GM19467 (cell line): ENCODE measurements around the gene MYCN.
"Not testable (repeated sequence)": the region's sequence is repeated elsewhere in the genome, so short reads cannot be mapped to it uniquely, and the experiment has no call there.

Experiments
- ATAC-seq: cut with Tn5 transposase; IDR thresholded peaks from one replicate; pipeline ENCODE4 v1.9.1; 2021; ENCODE audit warnings: mild to moderate bottlenecking, moderate library complexity; ENCODE audit not compliant: unreplicated experiment

MYCN gene

GRCh38 chr2:15939854-15940660 lies at the start of gene MYCN:
Gene MYCN (plus strand): TSS chr2:15940550. CDS start chr2:15942065, 1,515 bp downstream.
- ATAC-seq, result peak; percentile 57

GRCh38 chr2:15890936-15891905 lies 49.1 kb upstream of the MYCN start:
- no peak for ATAC-seq

DNA sequence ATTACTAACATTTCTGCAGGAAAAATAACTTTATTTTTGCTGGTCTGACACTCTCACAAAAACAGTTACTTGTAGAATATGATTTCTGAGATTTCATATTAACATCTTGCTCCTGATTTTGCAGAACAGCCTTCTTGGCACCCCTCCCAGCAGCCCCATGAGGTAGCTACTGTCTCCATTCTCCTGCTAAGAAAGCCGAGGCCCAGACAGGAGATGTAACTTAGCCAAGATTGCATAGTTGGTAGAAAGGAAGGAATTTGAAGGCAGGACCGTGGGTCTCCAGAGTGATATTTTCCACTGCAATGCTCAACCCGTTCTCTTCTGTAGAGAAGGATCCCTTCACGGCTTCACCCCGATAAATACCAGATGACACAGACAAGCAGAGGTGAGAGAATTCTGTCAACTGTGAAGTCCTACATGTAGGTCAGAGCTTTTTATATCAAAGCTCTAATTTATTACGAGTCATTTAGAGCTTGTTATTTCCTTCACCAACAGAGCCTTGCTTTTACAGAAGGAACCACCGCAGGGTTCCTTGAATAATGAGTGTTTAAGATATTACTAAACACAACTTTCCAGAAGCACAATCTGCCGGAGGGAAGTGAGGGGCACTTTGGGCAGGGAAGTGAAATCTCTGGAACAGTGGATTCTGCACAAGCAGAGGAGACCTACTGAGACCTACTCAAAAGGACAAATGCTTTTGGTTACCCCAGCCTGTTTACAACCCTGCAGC lies 48.0 kb upstream of the MYCN start:
- ATAC-seq, result no peak

- ATAC-seq, result no peak
Observed at GRCh38 chr2:15893085-15893484, 47.3 kb upstream of the MYCN start.

GRCh38 chr2:15893689-15894480 lies 46.5 kb upstream of the MYCN start:
- no peak for ATAC-seq

DNA sequence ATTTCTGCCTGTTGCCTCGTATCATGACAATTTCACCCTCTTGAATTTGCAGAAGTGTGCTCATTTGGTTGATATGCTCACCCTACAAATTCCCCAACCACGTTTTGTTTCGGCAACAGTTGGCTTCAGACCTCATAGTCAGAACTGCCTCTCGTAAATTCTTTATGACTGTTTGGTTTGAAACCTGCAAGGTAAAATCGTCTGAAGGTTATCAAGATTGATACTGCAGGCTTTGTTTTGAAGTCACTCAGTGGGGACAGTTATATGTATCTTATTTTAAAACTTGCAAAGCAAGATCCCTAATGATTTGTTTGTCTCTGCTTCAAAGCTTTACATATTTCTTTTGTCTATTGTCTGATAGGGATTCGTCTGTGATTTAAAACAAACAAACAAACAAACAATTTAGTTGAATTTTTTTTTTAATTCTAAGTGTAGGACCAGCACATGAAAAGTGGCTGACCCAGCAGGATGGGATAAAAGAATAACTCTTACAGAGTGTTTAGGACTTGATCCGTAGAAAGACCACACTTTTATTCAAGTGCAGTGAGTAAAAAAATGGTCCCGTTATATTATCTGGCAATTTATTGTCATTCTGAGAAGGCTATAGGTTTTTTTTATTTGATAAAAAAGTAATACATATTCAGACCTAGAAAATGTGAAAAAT lies 45.7 kb upstream of the MYCN start:
- ATAC-seq, result no peak

GRCh38 chr2:15895615-15896469 lies 44.5 kb upstream of the MYCN start:
- no peak for ATAC-seq

DNA sequence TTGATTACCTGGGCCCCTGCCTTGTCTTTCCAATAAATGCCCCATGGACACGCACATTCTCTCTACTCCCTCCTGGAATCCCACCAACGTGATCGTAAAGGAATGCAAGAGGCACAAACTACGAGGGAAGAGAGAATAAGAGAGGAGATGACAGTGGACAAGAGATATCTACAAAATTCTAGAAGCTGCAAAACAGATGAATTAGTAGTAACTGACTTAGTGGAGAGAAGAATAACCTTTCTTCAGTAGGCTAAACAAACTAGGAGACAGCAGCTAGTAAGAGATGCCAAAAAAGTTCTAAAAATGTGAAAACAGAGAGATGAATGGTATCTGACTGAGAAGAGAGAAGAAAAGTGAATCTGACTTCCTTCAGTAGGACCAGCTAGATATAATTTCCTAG lies 43.5 kb upstream of the MYCN start:
- no peak for ATAC-seq

- no peak for ATAC-seq
Observed at GRCh38 chr2:15897431-15898098, 42.8 kb upstream of the MYCN start.

DNA sequence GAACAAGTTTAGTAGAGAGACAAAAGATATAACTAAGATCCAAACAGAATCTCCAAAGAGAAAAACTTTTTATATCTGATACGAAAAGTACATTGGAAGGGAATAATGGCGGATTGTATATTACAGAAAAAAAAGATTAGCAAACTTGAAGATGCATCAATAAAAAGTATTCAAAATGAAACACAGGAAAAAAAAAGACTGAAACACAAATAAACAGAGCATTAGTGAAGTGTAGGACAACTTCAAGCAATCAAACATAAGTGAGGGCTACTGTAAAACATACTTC lies 41.1 kb upstream of the MYCN start:
- ATAC-seq, result no peak

DNA sequence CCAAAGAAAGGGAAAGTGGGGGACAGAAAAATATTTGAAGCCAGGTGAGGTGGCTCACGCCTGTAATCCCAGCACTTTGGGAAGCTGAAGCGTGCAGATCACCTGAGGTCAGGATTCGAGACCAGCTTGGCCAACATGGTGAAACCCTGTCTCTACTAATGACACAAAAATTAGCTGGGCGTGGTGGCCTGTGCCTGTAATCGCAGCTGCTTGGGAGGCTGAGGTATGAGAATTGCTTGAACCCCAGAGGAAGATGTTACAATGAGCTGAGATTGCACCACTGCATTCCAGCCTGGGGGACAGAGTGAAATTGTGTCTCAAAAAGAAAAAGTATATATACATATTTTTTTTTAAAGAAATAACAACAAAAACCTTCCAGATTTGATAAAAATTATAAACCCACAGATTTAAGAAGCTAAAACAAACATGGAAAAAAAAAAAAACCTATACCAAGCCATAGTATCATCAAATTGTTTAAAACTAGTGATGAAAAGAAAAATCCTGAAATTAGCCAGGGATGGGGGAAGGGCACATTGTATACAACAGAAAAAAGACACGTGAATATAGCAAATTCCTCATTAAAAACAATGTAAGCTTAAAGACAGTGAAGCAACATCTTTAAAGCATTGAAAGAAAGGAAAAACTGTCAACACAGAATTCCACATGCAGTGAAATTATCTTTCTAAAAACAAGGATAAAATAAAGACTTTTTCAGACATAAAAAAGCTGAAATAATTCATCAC lies 40.4 kb upstream of the MYCN start:
- ATAC-seq, result no peak

GRCh38 chr2:15901095-15901807 lies 39.1 kb upstream of the MYCN start:
- no peak for ATAC-seq

DNA sequence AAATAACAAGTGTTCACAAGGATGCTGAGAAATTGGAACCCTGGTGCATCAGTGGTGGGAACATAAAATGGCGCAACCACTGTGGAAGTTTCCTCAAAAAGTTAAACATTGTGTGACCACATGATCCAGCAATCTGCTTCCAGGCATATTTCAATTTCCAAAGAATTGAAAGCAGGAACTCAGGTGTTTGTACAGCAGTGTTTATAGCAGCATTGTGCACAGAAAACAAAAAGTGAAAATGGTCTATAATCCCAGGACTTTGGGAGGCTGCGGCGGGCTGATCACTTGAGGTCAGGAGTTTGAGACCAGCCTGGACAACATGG lies 38.6 kb upstream of the MYCN start:
- ATAC-seq, result no peak

DNA sequence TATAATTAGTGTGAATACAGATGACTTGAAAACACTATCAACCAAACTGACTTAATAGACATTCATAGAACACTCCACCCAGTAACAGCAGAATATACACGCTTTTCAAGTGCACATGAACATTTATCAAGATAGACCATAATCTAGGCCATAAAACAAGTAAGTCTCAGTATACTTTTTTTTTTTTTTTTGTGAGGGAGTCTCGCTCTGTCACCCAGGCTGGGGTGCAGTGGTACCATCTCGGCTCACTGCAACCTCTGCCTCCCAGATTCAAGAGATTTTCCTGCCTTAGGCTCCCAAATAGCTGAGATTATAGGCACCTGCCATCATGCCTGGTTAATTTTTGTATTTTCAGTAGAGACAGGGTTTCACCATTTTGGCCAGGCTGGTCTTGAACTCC lies 36.4 kb upstream of the MYCN start:
- ATAC-seq, result not testable (repeated sequence)

- ATAC-seq, result no peak
Observed at GRCh38 chr2:15905267-15905645, 35.1 kb upstream of the MYCN start.

DNA sequence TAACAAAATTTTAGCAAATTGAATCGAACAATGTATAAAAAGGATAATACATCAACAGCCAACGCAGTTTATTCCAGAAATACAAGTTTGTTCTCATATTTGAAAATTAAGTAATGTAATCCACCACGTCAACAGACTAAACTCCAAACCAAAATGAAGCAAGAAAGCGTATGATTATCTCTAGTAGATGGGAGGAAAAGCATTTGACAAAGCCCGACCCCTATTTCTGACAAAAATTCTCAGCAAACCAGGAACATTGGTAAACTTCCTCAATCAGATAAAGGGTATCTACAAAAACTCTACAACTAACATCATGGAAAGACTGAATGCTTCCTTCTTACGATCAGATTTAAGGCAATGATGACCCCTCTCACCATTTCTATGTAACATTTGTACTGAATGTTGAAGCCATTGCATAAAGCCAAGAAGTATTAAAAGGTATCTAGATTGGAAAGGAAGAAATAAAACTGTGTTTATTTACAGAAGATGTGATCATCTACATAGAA lies 34.3 kb upstream of the MYCN start:
- no peak for ATAC-seq

DNA sequence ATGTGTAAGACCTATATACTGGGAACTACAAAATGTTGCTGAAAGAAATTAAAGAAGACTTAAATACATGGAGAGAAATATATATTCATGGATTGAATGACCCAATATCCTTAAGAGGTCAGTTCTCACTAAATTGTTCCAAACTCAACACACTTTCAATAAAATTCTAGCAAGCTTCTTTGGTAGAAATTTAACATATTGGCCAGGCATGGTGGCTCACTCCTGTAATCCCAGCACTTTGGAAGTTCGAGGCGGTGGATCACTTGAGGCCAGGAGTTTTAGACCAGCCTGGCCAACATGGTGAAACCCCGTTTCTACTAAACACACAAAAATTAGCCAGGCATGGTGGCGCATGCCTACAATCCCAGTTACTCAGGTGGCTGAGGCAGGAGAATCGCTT lies 33.6 kb upstream of the MYCN start:
- ATAC-seq, result no peak
